GM12864 (cell line): ENCODE data around the gene ALDH9A1.
A peak's percentile ranks its signal among the peaks of the same experiment; 100 is the strongest.

Experiments used
- DNase-seq: peaks from one replicate; pipeline ENCODE4 v3.0.0-alpha.2; 2011; ENCODE audit warnings: low read depth
- H3K4me3 ChIP-seq: 2 replicates; pipeline ENCODE4 v1.5.1; 2011; ENCODE audit warnings: mild to moderate bottlenecking, low read depth, low read length, control low read depth
- CTCF ChIP-seq: IDR thresholded peaks from 2 replicates; pipeline ENCODE4 v1.5.1; 2011; ENCODE audit warnings: low read depth, mild to moderate bottlenecking, moderate library complexity, low read length, control low read depth, inconsistent platforms; ENCODE audit errors: missing control alignments

The ALDH9A1 gene

GRCh38 chr1:165699577-165699976 is 1.2 kb upstream of the ALDH9A1 start:
- TF ChIP-seq CTCF, result no peak
- H3K4me3 ChIP-seq, result no peak overlapping the region
- DNase-seq, result no peak

- no peak for DNase-seq
- no peak for TF ChIP-seq CTCF
Observed at GRCh38 chr1:165698761-165699052, 345 bp upstream of the ALDH9A1 start.

GRCh38 chr1:165697491-165697880 is 876 bp downstream of the ALDH9A1 start:
- peak overlapping the region; percentile 88 for H3K4me3 ChIP-seq
- no peak for DNase-seq

More at GRCh38 chr1:165698761-165699052, 345 bp upstream of the ALDH9A1 start:
- peak overlapping the region; percentile 88 for H3K4me3 ChIP-seq

GRCh38 chr1:165696625-165697100 is 1.7 kb downstream of the ALDH9A1 start:
- no peak overlapping the region; the same call in 1 of the 2 replicates for H3K4me3 ChIP-seq
- no peak for DNase-seq
- TF ChIP-seq CTCF, result no peak

More at GRCh38 chr1:165697491-165697880, 876 bp downstream of the ALDH9A1 start:
- no peak for TF ChIP-seq CTCF

GRCh38 chr1:165695031-165695430 is 3.3 kb downstream of the ALDH9A1 start:
- no peak overlapping the region for H3K4me3 ChIP-seq

GRCh38 chr1:165688046-165688445 is 10.3 kb downstream of the ALDH9A1 start:
- no peak for DNase-seq
- H3K4me3 ChIP-seq, result no peak overlapping the region
- TF ChIP-seq CTCF, result no peak

More at GRCh38 chr1:165695031-165695430, 3.3 kb downstream of the ALDH9A1 start:
- TF ChIP-seq CTCF, result no peak
- no peak for DNase-seq

GRCh38 chr1:165686971-165687433 is 11.4 kb downstream of the ALDH9A1 start:
- H3K4me3 ChIP-seq, result no peak overlapping the region
- no peak for TF ChIP-seq CTCF
- peak; percentile 8 for DNase-seq
